ENCODE data around the gene PLXND1.

GRCh38 chr3:129614927-129615363 is 8.5 kb upstream of the PLXND1 start:
- TF ChIP-seq POLR2A (IDR thresholded peaks at IDR 0.05): no peak
- TF ChIP-seq, protein P1, sequence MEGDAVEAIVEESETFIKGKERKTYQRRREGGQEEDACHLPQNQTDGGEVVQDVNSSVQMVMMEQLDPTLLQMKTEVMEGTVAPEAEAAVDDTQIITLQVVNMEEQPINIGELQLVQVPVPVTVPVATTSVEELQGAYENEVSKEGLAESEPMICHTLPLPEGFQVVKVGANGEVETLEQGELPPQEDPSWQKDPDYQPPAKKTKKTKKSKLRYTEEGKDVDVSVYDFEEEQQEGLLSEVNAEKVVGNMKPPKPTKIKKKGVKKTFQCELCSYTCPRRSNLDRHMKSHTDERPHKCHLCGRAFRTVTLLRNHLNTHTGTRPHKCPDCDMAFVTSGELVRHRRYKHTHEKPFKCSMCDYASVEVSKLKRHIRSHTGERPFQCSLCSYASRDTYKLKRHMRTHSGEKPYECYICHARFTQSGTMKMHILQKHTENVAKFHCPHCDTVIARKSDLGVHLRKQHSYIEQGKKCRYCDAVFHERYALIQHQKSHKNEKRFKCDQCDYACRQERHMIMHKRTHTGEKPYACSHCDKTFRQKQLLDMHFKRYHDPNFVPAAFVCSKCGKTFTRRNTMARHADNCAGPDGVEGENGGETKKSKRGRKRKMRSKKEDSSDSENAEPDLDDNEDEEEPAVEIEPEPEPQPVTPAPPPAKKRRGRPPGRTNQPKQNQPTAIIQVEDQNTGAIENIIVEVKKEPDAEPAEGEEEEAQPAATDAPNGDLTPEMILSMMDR (IDR thresholded peaks at IDR 0.05): no peak

All from lower leg skin (tissue), 3 donors.